Hematopoietic multipotent progenitor cell (in vitro differentiated cells): ENCODE results near the gene CILP. TPM values are rescaled to one million over a fixed set of nuclear protein-coding genes. Genes with fewer than 3 reads are reported as not detected.
"Not testable (repeated sequence)": the region's sequence is repeated elsewhere in the genome, so short reads cannot be mapped to it uniquely, and the experiment has no call there.

ENCODE experiments used
- DNase-seq, 3 donors: peaks; one replicate each; pipeline ENCODE4 v3.0.0-alpha.2; 2011 to 2015; ENCODE audit warnings: low read depth in 2 of 3, low spot score in 2 of 3
- total RNA-seq: library from RNA; depleted of rRNA; stranded (reverse); fragments of >200 nt; gene quantifications from one replicate; pipeline ENCODE4 v1.2.3, GENCODE V29; 2012

CILP gene
- total RNA-seq = 1.1 TPM

DNA sequence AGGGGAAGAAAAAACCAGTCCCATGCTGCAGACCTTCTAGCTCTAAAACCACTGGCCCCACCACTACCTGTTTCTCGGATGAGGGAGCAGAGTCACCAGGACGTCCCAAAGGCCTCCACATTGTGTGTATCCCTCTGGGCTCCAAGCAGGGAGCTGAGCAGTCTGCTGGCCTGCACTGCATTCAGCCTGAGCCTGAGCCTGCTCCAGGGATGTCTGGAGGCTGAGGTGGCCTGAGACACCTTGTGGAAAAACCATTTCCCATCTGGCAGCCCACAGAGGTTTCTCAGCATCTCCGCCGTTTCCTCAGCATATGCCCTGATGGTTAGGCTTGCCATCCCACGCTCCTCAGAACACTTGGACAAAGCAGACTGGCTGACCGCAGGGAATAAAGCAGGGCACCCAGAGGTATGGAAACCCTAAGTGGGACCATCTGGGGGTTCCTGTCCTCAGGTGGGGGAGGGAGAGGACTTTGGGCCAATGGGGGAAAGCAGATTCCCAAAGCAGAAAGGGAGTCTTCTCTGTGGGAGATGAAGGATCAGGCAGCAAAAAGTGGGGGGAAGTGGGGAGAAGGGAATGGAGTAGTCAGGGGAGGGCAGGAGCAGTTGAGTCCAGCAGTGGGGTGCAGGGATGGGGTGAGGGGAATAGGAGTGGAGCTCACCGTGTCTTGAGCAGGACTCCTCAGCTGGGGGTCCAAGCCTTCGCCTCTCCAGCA is at the start of gene CILP:
Gene CILP, minus strand, starts transcription at position 704 of the 712 bp plus-strand sequence. CDS start 1,718 bp downstream, outside the sequence.
- DNase-seq = no peak

DNA sequence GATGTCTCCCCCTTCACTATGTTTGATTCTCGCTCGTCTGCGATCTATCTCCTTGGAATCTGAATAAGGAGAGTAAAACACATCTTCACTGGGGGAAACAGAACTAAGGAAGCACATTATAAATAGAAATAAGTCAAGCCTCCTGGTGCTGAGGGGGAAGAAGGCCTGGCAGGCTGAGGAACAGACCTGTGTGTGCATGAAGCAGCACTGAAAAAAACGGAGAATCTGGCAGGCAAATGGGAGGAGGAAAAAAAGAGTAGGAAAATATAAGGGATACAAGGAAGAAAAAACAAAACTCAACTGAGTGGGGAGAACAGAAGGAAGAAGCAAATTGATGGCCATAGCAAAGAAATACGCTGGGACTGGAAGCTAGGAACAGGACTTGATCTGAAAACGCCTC is 49.7 kb upstream of the CILP start:
- no peak for DNase-seq

DNA sequence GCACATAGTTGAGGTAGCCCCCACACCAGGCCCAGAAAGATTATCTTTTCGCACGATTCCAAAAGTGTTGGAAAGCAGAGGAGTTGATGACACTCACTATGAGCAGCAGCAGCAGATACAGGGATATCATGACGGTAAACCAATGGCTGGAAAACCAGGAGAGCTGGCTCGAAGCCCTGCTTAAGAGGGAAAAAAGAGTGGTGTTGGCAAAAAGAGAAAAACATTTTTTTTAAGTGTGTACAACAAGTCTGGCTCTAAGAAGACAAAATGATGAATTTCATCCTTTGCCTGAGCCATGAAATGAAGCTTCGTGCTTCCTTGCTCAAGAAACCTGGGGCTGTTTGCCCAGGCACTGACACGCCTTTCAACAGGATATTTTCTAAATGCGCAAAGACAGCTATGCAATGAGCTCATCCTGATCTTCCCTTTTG is 48.1 kb upstream of the CILP start:
- no peak for DNase-seq

GRCh38 chr15:65258375-65259262 is 47.3 kb upstream of the CILP start:
- DNase-seq = peak in 2 of 3 donors; percentile 44 to 76

- DNase-seq = no peak
These were observed 44.3 kb upstream of the CILP start for GRCh38 chr15:65255486-65256140.

DNA sequence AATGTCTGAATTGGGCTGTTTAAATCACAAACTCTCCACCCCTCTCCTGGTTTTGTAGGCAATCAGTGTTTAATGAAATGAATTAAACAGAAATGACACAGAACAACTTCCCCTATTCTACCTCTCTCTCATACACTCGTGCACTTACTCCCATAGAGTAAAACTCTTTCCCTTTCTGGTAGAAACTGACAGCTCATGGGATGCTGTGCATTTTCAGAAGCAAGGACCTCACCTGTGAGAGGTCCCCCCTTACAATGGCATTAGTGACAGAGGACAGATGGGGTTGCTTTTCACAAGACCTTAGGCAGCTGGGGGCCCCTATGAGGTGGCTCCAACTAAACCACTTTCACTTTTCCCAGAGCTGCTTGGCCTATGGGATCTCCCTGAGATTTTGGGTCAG is 43.5 kb upstream of the CILP start:
- DNase-seq = no peak

GRCh38 chr15:65254356-65254755 is 43.1 kb upstream of the CILP start:
- DNase-seq = no peak

DNA sequence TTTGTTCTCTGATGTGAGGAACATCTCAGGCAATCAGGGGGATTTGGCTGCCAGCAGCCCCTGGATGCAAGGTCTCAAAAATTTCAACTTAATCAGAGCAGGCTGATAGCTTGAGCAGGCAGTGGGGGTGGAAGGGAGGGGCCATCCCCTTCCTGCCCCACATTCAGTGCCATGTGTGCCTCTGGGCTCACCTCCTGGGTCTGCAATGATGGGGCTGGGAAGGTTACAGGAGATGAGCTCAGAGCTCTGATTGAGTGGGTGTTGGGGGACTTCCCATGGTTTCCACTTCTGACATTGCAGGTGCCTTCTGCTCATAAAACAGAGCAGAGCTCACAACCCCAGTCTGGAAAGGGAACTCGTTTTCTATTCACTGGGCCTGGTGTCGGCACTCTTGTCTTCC is 38.4 kb upstream of the CILP start:
- DNase-seq = no peak

DNA sequence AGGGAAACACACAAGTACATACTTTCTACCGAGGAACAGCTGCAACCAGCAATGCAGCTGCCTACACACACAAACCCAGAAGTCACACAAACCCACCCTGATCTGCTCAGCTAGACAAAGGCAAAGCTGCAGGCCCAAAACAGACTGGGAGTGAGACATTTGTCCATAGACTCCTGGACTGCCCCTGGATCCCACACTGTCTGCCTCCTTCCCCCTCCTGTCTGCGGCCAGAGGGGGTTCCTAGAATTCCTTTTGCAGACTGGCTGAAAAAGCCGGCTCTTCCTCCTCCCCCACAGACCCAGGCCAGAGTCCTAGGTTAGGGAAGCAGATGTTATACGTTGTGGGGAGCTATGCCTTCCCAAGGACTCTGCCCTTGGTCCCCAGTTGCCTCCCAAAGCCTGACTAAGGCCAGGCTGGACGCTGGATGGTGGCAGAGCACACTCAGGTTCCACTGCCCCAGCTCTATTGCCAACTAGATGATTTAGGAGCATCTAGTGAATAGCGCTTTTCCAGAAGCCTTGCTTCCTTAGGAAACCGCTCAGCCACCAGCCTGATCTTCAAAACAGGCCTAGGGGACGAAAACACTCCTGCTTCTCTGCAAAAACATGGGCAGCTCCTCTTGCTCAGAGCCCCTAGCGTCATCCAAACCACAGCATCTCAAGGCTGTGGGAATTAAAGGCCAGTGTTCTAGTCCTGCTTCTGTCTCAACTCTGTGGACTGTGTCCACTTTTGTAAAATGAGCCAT is 37.4 kb upstream of the CILP start:
- no peak for DNase-seq

- no peak for DNase-seq
These were observed 35.7 kb upstream of the CILP start for GRCh38 chr15:65246939-65247338.

DNA sequence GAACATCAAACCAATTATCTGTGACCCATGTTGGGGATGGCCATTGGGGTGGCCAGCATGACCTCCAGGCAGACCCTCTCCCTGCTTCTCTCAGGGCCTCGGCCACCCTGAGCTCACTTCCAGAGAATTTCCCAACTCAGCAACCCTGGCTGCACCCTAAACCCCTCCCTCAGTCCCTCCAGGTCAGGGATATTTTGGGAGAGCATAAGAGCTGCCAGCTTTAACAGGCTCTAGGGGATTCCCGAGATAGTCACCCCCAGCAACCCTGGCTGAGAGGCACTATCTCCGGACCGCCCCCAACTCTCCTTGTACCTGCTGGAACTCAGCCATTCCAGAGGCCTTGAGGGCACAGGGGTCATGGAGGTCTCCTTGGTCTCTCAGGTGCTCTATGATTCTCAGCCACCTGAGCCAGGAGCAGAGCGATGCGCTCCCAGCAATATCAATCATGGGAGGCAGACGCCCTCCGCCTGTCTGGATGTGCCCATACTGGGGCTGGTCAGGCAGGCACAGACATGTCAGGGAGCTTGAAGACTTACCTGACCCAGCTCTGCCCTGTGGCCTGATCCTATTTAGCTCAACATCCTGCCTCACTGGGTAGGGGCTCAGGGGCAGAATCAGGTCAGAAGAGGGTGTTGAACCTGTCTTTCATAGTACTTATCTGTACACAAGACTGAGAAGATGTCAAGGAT is 34.9 kb upstream of the CILP start:
- DNase-seq = no peak

DNA sequence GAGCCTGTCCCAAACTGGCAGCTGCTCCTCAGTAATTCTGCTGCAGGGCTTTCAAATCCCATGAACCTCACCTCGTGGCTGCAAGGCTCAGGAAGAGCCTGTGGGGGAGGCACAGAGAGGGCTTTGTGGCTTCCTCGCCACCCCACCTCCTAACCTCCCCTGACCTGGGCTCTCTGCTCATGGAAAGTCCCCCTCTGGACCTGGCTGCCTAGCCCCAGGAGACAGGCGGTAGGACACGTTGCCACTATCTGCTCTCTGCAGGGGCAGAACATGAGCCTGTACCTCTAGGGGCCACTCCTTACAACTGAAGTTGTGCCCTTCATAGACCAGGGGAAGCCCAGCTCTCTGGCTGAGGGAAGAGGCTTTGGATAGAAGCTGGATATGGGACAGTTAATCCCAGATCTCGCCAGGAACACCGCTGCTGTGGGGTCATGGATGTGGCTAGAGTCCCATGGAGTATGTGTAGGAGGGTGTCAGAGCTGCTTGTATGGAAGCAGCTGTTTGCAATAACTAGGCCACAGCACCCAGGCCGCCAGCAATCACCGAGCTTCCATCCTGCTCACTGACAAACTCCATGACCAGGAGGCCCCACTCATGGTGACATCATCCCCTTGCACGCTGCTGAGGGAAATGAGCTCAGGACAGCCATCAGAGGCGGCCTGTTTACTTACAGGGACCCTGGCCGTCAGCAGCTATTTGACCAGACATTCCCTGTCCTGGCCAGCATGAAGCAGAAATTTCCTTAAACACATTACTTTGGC is 34.0 kb upstream of the CILP start:
- no peak for DNase-seq

GRCh38 chr15:65244638-65245037 is 33.4 kb upstream of the CILP start:
- no peak for DNase-seq

DNA sequence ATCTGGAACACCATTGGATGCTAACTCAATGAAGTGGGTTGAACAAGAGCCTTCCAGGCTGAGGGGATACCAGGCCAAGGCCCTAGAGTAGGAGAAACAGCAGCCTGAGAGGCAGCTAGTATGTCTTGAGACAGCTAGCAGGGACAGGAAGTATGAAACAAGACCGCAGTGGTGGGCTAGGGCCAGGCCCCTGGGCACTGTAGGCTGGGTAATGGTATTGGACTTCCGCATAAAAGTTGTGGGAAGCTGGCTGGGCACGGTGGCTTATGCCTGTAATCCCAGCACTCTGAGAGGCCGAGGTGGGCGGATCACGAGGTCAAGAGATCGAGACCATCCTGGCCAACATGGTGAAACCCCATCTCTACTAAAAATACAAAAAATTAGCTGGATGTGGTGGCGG is 25.2 kb upstream of the CILP start:
- DNase-seq = not testable (repeated sequence)

DNA sequence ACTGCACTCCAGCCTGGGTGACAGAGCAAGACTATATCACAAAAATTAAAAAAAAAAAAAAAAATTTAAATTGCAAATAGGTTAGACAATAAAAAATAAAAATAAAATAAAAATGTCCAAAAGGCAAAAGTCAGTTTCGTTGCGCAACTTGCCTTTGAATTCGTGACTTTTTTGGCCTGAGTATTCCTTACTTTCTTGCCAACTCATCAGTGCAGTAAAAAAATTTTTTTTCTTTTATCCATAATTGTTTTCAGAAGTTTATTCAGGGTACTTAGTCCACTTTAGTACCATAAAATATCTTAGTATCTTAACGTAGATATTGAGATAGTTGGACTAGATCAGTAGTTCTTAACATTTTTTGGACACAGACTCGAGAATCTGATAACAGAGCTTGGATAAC is 22.4 kb upstream of the CILP start:
- no peak for DNase-seq

DNA sequence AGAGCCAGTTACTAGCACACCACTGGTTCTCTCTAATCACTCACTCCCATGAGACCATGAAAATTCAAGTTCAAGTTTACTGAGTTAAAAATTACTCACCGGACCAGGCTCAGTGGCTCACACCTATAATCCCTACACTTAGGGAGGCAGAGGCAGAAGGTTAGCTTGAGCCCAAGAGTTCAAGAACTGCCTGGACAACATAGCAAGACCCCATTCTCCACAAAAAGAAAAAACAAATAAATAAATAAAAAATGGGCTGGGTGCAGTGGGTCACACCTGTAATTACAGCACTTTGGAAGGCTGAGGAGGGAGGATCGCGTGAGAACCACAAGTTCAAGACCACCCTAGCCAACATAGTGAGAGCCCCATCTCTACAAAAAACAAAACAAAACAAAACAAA is 21.2 kb upstream of the CILP start:
- no peak for DNase-seq

DNA sequence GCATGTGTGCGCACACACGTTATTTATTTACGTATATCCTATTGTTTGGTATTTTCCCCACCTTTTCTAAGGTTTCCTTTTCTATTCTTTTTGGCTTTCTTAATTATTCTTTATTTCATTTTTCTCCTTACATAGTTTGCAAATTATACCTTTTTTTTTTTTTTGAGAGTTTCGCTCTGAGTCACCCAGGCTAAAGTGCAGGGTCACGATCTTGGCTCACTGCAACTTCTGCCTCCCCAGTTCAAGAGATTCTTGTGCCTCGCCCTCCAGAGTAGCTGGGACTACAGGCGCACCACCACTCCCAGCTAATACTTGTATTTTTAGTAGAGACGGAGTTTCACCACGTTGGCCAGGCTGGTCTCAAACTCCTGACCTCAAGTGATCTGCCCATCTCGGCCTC is 20.0 kb upstream of the CILP start:
- no peak for DNase-seq

DNA sequence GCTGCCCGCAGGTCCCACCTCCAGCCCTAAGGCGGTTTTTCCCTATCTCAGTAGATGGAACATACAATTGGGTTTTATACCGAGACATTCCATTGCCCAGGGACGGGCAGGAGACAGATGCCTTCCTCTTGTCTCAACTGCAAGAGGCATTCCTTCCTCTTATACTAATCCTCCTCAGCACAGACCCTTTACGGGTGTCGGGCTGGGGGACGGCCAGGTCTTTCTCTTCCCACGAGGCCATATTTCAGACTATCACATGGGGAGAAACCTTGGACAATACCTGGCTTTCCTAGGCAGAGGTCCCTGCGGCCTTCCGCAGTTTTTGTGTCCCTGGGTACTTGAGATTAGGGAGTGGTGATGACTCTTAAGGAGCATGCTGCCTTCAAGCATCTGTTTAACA is 15.6 kb upstream of the CILP start:
- not testable (repeated sequence) for DNase-seq

DNA sequence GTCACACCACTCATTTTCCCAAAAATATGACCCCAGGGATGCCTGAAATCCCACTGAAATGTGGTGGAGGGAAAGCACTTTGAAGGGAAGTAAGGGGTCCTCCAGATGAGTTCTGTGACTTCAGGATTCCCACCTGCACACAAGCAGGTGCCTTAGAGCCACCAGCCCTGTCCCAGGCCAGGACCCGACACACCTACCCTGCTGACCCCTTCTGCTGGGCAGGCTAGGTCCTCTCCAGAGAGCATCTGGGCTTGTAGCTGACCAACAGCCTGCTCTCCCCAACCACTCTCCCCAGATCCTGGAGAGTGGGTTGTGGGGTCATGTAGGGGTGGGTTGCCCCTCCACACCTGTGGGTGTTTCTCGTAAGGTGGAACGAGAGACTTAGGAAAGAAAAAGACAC is 14.9 kb upstream of the CILP start:
- DNase-seq = no peak
